SK-N-SH treated with all-trans-retinoic acid at 6 μM for 48 hours (cell line): ENCODE results near the gene MAD2L2.

Experiments used
- ATAC-seq: fragments of 200-7000 bp; cut with Tn5 transposase; 3 replicates; pipeline ENCODE4 v1.9.1; 2020; ENCODE audit warnings: mild to moderate bottlenecking, moderate library complexity
- ARNTL ChIP-seq: fragments of 450-650 bp; formaldehyde crosslinking; IDR thresholded peaks from 2 replicates; pipeline ENCODE4 v1.5.0; 2020; ENCODE audit warnings: low read depth, mild to moderate bottlenecking, moderate library complexity, borderline replicate concordance
- BACH2 ChIP-seq: fragments of 250-450 bp; sonication (Bioruptor Pico); IDR thresholded peaks from 2 replicates; pipeline ENCODE4 v1.9.0; 2021; ENCODE audit warnings: mild to moderate bottlenecking, borderline replicate concordance
- CSDC2 ChIP-seq: fragments of 250-450 bp; sonication (Bioruptor Pico); IDR thresholded peaks from 2 replicates; pipeline ENCODE4 v1.5.0; 2020; ENCODE audit warnings: mild to moderate bottlenecking, moderate library complexity
- ESRRG ChIP-seq: fragments of 250-450 bp; sonication (Bioruptor Pico); IDR thresholded peaks from 2 replicates; pipeline ENCODE4 v1.6.1; 2021; ENCODE audit warnings: mild to moderate bottlenecking
- GLIS3 ChIP-seq: fragments of 250-450 bp; sonication (Bioruptor Pico); IDR thresholded peaks from 2 replicates; pipeline ENCODE4 v1.5.0; 2020; ENCODE audit warnings: mild to moderate bottlenecking, moderate library complexity
- ISL1 ChIP-seq: fragments of 250-450 bp; sonication (Bioruptor Pico); IDR thresholded peaks from 2 replicates; pipeline ENCODE4 v2.1.2; 2022; ENCODE audit warnings: mild to moderate bottlenecking, moderate library complexity
- OSR1 ChIP-seq: fragments of 250-450 bp; sonication (Bioruptor Pico); IDR thresholded peaks from 2 replicates; pipeline ENCODE4 v1.8.0; 2022; ENCODE audit warnings: moderate library complexity, mild to moderate bottlenecking, inconsistent platforms
- PPARA ChIP-seq: fragments of 250-450 bp; sonication (Bioruptor Pico); IDR thresholded peaks from 2 replicates; pipeline ENCODE4 v1.5.0; 2020; ENCODE audit warnings: mild to moderate bottlenecking, borderline replicate concordance
- RARB ChIP-seq: fragments of 250-450 bp; sonication (Bioruptor Pico); IDR thresholded peaks from 2 replicates; pipeline ENCODE4 v1.8.0; 2021; ENCODE audit warnings: mild to moderate bottlenecking, moderate library complexity
- SNAI2 ChIP-seq: fragments of 250-450 bp; sonication (Bioruptor Pico); IDR thresholded peaks from 2 replicates; pipeline ENCODE4 v1.5.0; 2020; ENCODE audit warnings: mild to moderate bottlenecking, moderate library complexity
- TOX ChIP-seq: fragments of 250-450 bp; sonication (Bioruptor Pico); IDR thresholded peaks from 2 replicates; pipeline ENCODE4 v1.8.0; 2021; ENCODE audit warnings: mild to moderate bottlenecking, moderate library complexity, borderline replicate concordance
- ZC3H10 ChIP-seq: fragments of 250-450 bp; sonication (Bioruptor Pico); IDR thresholded peaks from 2 replicates; pipeline ENCODE4 v1.5.1; 2021; ENCODE audit warnings: mild to moderate bottlenecking, moderate library complexity
- ZFP3 ChIP-seq: fragments of 250-450 bp; sonication (Bioruptor Pico); IDR thresholded peaks from 2 replicates; pipeline ENCODE4 v1.5.0; 2020; ENCODE audit warnings: mild to moderate bottlenecking, moderate library complexity
- ZFP30 ChIP-seq: fragments of 450-650 bp; formaldehyde crosslinking; IDR thresholded peaks from 2 replicates; pipeline ENCODE4 v1.5.0; 2022; ENCODE audit warnings: mild to moderate bottlenecking, moderate library complexity
- ZNF8 ChIP-seq: fragments of 450-650 bp; formaldehyde crosslinking; IDR thresholded peaks from 2 replicates; pipeline ENCODE4 v1.5.0; 2020; ENCODE audit warnings: mild to moderate bottlenecking, moderate library complexity
- TF ChIP-seq, protein P1 (sequence below): fragments of 250-450 bp; sonication (Bioruptor Pico); IDR thresholded peaks from 2 replicates; pipeline ENCODE4 v1.5.1; 2021; ENCODE audit warnings: mild to moderate bottlenecking, moderate library complexity
- TF ChIP-seq, protein P2 (sequence below): fragments of 250-450 bp; sonication (Bioruptor Pico); IDR thresholded peaks from 2 replicates; pipeline ENCODE4 v1.8.0; 2021; ENCODE audit warnings: low read depth, mild to moderate bottlenecking, moderate library complexity, borderline replicate concordance
- TF ChIP-seq, protein P3 (sequence below): fragments of 250-450 bp; sonication (Bioruptor Pico); IDR thresholded peaks from 2 replicates; pipeline ENCODE4 v1.8.0; 2020; ENCODE audit warnings: mild to moderate bottlenecking, moderate library complexity, borderline replicate concordance
- TF ChIP-seq, protein P4 (sequence below): fragments of 250-450 bp; sonication (Bioruptor Pico); IDR thresholded peaks from 2 replicates; pipeline ENCODE4 v1.5.1; 2020; ENCODE audit warnings: low read depth, mild to moderate bottlenecking, moderate library complexity
- TF ChIP-seq, protein P5 (sequence below): fragments of 250-450 bp; sonication (Bioruptor Pico); IDR thresholded peaks from 2 replicates; pipeline ENCODE4 v1.5.0; 2020; ENCODE audit warnings: mild to moderate bottlenecking, moderate library complexity

MAD2L2 gene

DNA sequence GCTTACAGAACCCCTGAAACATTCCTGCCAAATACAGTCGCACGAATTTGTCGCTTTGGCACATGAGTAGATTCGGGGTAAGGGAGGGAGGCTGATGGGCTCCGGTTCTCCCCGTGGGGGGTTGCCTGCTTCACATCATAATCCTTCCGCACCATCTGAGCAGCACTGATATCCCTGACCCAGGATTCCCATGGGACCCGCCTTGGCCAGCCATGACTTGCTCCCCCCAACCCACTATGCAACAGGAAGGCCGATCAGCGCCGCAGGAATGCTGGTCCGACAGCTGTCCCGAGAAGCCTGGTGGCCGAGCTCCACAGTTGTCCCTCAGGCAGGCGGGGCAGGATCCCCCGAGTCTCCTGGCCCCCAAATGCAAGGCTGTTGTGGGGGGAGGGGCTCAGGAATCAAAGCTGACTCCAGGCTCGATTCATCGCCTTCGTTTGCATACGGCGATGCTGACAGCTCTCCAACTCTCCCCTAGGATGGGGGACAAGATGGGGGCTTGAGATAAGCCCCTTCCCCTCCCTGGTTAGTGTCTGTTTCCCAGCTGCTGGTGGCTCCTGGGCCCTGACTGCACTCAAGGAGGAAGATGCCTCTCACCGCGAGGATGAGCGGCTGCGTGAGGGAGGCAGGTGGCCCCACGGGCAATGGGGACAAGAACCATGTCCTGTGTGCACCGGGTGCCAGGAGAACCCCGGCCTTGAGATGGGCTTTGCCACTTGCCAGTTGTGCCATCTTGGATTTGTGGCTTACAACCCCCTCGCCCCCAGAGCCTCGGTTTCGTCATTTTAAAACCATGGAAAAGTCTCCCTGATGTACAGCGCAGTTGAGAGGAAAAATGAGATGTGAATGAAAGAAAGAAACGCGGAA, 19.9 kb upstream of the MAD2L2 start (continued):
- TF ChIP-seq, protein P1, sequence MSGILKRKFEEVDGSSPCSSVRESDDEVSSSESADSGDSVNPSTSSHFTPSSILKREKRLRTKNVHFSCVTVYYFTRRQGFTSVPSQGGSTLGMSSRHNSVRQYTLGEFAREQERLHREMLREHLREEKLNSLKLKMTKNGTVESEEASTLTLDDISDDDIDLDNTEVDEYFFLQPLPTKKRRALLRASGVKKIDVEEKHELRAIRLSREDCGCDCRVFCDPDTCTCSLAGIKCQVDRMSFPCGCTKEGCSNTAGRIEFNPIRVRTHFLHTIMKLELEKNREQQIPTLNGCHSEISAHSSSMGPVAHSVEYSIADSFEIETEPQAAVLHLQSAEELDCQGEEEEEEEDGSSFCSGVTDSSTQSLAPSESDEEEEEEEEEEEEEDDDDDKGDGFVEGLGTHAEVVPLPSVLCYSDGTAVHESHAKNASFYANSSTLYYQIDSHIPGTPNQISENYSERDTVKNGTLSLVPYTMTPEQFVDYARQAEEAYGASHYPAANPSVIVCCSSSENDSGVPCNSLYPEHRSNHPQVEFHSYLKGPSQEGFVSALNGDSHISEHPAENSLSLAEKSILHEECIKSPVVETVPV (CRISPR knock-in tag), result no peak
- TF ChIP-seq ZFP30 (CRISPR knock-in tag), result no peak

DNA sequence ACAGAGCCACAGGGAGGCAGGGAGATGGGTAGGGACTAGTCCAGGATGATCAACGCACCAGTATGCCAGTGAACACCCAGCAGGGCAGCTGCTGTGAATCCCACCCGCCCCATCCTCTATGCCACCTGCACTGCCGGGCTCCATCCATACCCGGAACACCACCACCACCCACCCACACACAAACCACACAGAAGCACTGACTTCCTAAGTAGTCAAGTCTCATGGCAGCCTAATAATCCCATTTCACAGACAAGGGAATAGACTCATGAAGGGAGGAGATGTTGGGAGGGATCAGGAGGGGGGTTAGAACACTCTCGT, 16.9 kb upstream of the MAD2L2 start:
- ATAC-seq, result no peak

DNA sequence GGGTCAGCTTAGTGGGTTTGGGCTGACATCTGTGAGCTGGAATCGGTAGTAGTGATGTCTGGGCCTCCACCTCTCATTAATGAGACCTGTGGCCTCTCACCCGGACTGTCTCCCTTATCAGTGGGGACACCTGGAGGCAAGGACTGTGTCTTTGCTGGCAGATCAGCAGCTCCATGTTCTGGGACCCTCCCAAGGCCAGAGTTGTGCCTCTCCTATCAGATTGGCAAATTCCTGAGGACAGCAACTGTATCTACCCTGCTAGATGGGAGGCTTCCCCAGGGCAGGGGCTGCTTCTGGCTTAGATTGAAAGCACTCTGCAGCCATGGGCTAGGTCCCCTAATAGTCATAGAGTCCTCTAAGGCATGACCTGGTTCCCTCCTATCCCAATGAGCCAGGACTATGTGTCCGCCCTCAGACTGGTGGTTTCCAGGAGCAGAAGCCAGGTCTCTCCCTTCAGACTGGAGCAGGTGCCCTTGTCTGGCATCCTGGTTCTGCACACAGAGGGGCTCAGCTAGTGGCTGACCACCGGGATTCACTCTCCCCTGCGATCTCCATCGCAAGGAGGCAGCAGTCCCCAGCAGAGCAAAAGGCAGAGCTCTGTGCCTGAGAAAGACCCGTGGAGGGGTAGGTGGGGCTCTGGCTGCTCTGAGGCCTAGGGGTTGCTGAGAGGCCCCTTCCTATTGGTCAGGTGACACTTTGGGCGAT, 16.4 kb upstream of the MAD2L2 start:
- TF ChIP-seq, protein P2, sequence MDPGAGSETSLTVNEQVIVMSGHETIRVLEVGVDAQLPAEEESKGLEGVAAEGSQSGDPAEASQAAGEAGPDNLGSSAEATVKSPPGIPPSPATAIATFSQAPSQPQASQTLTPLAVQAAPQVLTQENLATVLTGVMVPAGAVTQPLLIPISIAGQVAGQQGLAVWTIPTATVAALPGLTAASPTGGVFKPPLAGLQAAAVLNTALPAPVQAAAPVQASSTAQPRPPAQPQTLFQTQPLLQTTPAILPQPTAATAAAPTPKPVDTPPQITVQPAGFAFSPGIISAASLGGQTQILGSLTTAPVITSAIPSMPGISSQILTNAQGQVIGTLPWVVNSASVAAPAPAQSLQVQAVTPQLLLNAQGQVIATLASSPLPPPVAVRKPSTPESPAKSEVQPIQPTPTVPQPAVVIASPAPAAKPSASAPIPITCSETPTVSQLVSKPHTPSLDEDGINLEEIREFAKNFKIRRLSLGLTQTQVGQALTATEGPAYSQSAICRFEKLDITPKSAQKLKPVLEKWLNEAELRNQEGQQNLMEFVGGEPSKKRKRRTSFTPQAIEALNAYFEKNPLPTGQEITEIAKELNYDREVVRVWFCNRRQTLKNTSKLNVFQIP (CRISPR knock-in tag), result no peak
- TF ChIP-seq ZNF8, result no peak
- TF ChIP-seq ESRRG (CRISPR knock-in tag), result no peak
- TF ChIP-seq, protein P3, sequence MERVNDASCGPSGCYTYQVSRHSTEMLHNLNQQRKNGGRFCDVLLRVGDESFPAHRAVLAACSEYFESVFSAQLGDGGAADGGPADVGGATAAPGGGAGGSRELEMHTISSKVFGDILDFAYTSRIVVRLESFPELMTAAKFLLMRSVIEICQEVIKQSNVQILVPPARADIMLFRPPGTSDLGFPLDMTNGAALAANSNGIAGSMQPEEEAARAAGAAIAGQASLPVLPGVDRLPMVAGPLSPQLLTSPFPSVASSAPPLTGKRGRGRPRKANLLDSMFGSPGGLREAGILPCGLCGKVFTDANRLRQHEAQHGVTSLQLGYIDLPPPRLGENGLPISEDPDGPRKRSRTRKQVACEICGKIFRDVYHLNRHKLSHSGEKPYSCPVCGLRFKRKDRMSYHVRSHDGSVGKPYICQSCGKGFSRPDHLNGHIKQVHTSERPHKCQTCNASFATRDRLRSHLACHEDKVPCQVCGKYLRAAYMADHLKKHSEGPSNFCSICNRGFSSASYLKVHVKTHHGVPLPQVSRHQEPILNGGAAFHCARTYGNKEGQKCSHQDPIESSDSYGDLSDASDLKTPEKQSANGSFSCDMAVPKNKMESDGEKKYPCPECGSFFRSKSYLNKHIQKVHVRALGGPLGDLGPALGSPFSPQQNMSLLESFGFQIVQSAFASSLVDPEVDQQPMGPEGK (CRISPR knock-in tag), result no peak
- TF ChIP-seq ARNTL, result no peak
- TF ChIP-seq PPARA (CRISPR knock-in tag), result no peak
- TF ChIP-seq, protein P4, sequence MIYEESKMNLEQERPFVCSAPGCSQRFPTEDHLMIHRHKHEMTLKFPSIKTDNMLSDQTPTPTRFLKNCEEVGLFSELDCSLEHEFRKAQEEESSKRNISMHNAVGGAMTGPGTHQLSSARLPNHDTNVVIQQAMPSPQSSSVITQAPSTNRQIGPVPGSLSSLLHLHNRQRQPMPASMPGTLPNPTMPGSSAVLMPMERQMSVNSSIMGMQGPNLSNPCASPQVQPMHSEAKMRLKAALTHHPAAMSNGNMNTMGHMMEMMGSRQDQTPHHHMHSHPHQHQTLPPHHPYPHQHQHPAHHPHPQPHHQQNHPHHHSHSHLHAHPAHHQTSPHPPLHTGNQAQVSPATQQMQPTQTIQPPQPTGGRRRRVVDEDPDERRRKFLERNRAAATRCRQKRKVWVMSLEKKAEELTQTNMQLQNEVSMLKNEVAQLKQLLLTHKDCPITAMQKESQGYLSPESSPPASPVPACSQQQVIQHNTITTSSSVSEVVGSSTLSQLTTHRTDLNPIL, result no peak
- TF ChIP-seq ISL1 (CRISPR knock-in tag), result no peak
- no peak for TF ChIP-seq OSR1
- TF ChIP-seq, protein P5, sequence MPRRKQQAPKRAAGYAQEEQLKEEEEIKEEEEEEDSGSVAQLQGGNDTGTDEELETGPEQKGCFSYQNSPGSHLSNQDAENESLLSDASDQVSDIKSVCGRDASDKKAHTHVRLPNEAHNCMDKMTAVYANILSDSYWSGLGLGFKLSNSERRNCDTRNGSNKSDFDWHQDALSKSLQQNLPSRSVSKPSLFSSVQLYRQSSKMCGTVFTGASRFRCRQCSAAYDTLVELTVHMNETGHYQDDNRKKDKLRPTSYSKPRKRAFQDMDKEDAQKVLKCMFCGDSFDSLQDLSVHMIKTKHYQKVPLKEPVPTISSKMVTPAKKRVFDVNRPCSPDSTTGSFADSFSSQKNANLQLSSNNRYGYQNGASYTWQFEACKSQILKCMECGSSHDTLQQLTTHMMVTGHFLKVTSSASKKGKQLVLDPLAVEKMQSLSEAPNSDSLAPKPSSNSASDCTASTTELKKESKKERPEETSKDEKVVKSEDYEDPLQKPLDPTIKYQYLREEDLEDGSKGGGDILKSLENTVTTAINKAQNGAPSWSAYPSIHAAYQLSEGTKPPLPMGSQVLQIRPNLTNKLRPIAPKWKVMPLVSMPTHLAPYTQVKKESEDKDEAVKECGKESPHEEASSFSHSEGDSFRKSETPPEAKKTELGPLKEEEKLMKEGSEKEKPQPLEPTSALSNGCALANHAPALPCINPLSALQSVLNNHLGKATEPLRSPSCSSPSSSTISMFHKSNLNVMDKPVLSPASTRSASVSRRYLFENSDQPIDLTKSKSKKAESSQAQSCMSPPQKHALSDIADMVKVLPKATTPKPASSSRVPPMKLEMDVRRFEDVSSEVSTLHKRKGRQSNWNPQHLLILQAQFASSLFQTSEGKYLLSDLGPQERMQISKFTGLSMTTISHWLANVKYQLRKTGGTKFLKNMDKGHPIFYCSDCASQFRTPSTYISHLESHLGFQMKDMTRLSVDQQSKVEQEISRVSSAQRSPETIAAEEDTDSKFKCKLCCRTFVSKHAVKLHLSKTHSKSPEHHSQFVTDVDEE, result no peak
- TF ChIP-seq SNAI2 (CRISPR knock-in tag), result no peak
- TF ChIP-seq TOX (CRISPR knock-in tag), result no peak
- TF ChIP-seq, all 23 proteins: peak for 0
- no peak for ATAC-seq

More for the DNA sequence above, 16.9 kb upstream of the MAD2L2 start:
- TF ChIP-seq ZC3H10 (CRISPR knock-in tag) (no peak), ISL1 (CRISPR knock-in tag) (no peak)

DNA sequence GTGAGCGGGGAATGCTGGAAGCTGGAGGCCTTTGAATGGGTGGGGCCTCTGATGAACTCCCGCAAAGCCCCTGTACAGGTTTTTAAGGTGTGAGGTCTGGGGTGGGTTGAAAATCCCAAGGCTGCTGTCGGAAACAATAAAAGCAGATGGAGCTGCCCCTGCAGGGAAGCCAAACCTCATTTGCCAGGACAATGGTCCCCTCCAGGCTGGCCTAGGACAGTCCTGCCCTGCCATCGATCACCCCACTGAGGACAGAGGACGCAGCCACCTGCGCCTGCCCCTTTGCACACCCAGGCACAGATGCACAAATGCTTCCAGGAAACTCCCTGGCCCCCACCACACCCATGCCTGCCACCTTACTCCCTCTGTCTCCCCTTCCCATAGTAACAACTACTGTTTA, 14.9 kb upstream of the MAD2L2 start:
- no peak for ATAC-seq
- TF ChIP-seq, protein P5, result no peak
- no peak for TF ChIP-seq RARB (CRISPR knock-in tag)
- no peak for TF ChIP-seq GLIS3 (CRISPR knock-in tag)
- TF ChIP-seq, protein P3 (CRISPR knock-in tag), result no peak
- TF ChIP-seq ZFP3, result no peak
- no peak for TF ChIP-seq PPARA (CRISPR knock-in tag)
- no peak for TF ChIP-seq BACH2
- no peak for TF ChIP-seq CSDC2 (CRISPR knock-in tag)
- no peak for TF ChIP-seq OSR1
- no peak for TF ChIP-seq ZNF8
